GM15510 (cell line): ENCODE measurements around the gene CBFA2T3.

Experiments
- POLR2A ChIP-seq: IDR thresholded peaks from 3 replicates; pipeline ENCODE4 v1.6.1; 2011; ENCODE audit warnings: borderline replicate concordance; ENCODE audit not compliant: insufficient read length; ENCODE audit errors: extremely low read depth

The CBFA2T3 gene

GRCh38 chr16:88865742-88866141, 111.3 kb downstream of the CBFA2T3 start:
- no peak for TF ChIP-seq POLR2A

- no peak for TF ChIP-seq POLR2A
These were observed 111.7 kb downstream of the CBFA2T3 start for GRCh38 chr16:88865310-88865709.

GRCh38 chr16:88864521-88864920, 112.5 kb downstream of the CBFA2T3 start:
- no peak for TF ChIP-seq POLR2A

- TF ChIP-seq POLR2A: no peak
These were observed 112.9 kb downstream of the CBFA2T3 start for GRCh38 chr16:88864099-88864498.

GRCh38 chr16:88863426-88863825, 113.6 kb downstream of the CBFA2T3 start:
- no peak for TF ChIP-seq POLR2A

- no peak for TF ChIP-seq POLR2A
These were observed 114.0 kb downstream of the CBFA2T3 start for GRCh38 chr16:88862968-88863367.

- no peak for TF ChIP-seq POLR2A
These were observed 115.6 kb downstream of the CBFA2T3 start for GRCh38 chr16:88861359-88861758.

GRCh38 chr16:88859381-88860091, 117.5 kb downstream of the CBFA2T3 start:
- no peak for TF ChIP-seq POLR2A

GRCh38 chr16:88857728-88858339, 119.2 kb downstream of the CBFA2T3 start:
- TF ChIP-seq POLR2A: no peak

- peak; percentile 90 for TF ChIP-seq POLR2A
These were observed 119.9 kb downstream of the CBFA2T3 start, which contains the start of the genes GALNS and TRAPPC2L for GRCh38 chr16:88856828-88857727. GALNS (minus strand) TSS chr16:88856947; CDS start chr16:88856877, 70 bp downstream. TRAPPC2L (plus strand) TSS chr16:88857127; CDS start chr16:88857151, 24 bp downstream.

- TF ChIP-seq POLR2A: no peak
These were observed 120.7 kb downstream of the CBFA2T3 start for GRCh38 chr16:88856122-88856827.

GRCh38 chr16:88855736-88856121, 121.3 kb downstream of the CBFA2T3 start:
- TF ChIP-seq POLR2A: no peak

- TF ChIP-seq POLR2A: no peak
These were observed 121.8 kb downstream of the CBFA2T3 start for GRCh38 chr16:88855176-88855575.

GRCh38 chr16:88854306-88855111, 122.5 kb downstream of the CBFA2T3 start:
- no peak for TF ChIP-seq POLR2A
